ENCODE results near the gene EMC6. TPM values are rescaled to one million over a fixed set of nuclear protein-coding genes. Genes with fewer than 3 reads are reported as not detected.

The EMC6 gene
- total and polyA plus RNA-seq, 2 of the 4 experiments (the other 2 are of a cell fraction): 10.9 to 80.5 TPM

DNA sequence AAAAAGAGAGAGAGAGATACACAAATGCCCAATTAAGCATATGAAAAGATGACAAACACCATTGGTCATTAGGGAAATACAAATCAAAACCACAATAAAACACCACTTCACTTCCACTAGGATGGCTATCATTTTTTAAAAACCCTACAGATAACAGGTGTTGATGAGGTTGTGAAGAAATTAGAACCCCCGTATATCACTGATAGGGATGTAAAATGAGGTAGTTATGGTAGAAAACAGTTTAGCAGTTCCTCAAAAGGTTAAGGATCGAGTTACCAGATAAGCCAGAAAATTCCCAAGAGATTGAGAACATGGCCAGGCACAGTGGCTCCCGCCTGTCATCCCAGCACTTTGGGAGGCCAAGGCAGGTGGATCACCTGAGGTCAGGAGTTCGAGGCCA is 24.5 kb downstream of the EMC6 start:
- intact Hi-C loops (cut with micrococcal nuclease): no loop called here
- Histone ChIP-seq H2AK5ac (ENCODE audit: low read depth, low read length) (no peak overlapping the region), H2BK5ac (ENCODE audit: low read depth, low read length, poor library complexity, severe bottlenecking) (no peak overlapping the region), H4K5ac (ENCODE audit: low read depth, low read length) (no peak overlapping the region), H3K4me3 (ENCODE audit: insufficient read depth, low read depth, low read length) (no peak overlapping the region), H3K36me3 (ENCODE audit: control insufficient read depth, insufficient read depth, low read length) (no peaks in the 10 kb centered on the region), H3K27ac (ENCODE audit: insufficient read depth, low read length) (no peak overlapping the region), H3K9me1 (ENCODE audit: insufficient read depth, low read length) (no peaks in the 10 kb centered on the region), H3K4me1 (ENCODE audit: control insufficient read depth, insufficient read depth, low read length) (peaks cover 4% of the 10 kb centered on the region; the same call in 1 of the 2 replicates), H3K56ac (ENCODE audit: extremely low read depth, insufficient read depth, low read length) (no peak overlapping the region), H3K27me3 (ENCODE audit: control insufficient read depth, insufficient read depth, low read length) (peaks cover 16% of the 10 kb centered on the region), H4K91ac (ENCODE audit: insufficient read depth, low read depth, low read length) (no peak overlapping the region), H4K20me1 (ENCODE audit: insufficient read depth, low read length) (no peaks in the 10 kb centered on the region), H3K9me3 (ENCODE audit: control insufficient read depth, insufficient read depth, low read length) (peaks cover 6% of the 10 kb centered on the region), H4K8ac (ENCODE audit: low read depth in 2 of 2, low read length in 2 of 2) (no peak overlapping the region), H3K18ac (ENCODE audit: low read depth, low read length) (no peak overlapping the region), H3K4me2 (ENCODE audit: low read depth, low read length) (no peak overlapping the region), H2AFZ (replicated peaks; ENCODE audit: low read length, poor library complexity) (no peak overlapping the region), H2BK20ac (ENCODE audit: low read depth, low read length) (no peak overlapping the region), H2BK15ac (ENCODE audit: low read depth, low read length) (no peak overlapping the region), H3K9ac (ENCODE audit: low read depth, low read length) (no peak overlapping the region), H3K4ac (ENCODE audit: low read depth, low read length) (no peak overlapping the region), H2AK9ac (replicated peaks; ENCODE audit: low read depth, low read length, poor library complexity) (no peak overlapping the region), H2BK120ac (ENCODE audit: low read depth, low read length) (no peak overlapping the region), H3K23ac (ENCODE audit: low read depth, low read length) (no peak overlapping the region), H3K79me1 (ENCODE audit: low read depth in 1 of 2, low read length in 2 of 2) (no peaks in the 10 kb centered on the region), H3K14ac (replicated peaks; ENCODE audit: low read depth, low read length) (no peak overlapping the region)
- ChIA-PET CTCF (no interaction called here), POLR2A (ENCODE audit: unreplicated experiment) (no interaction called here)
- dilution Hi-C loops (cut with HindIII; ENCODE audit: low sequenced_read_pairs, unreplicated experiment): no loop called here
- ATAC-seq (ENCODE audit: low read depth): no peak
- TF ChIP-seq, protein P1, sequence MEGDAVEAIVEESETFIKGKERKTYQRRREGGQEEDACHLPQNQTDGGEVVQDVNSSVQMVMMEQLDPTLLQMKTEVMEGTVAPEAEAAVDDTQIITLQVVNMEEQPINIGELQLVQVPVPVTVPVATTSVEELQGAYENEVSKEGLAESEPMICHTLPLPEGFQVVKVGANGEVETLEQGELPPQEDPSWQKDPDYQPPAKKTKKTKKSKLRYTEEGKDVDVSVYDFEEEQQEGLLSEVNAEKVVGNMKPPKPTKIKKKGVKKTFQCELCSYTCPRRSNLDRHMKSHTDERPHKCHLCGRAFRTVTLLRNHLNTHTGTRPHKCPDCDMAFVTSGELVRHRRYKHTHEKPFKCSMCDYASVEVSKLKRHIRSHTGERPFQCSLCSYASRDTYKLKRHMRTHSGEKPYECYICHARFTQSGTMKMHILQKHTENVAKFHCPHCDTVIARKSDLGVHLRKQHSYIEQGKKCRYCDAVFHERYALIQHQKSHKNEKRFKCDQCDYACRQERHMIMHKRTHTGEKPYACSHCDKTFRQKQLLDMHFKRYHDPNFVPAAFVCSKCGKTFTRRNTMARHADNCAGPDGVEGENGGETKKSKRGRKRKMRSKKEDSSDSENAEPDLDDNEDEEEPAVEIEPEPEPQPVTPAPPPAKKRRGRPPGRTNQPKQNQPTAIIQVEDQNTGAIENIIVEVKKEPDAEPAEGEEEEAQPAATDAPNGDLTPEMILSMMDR (conservative IDR thresholded peaks at IDR 0.05; ENCODE audit: low read depth, low read length): no peak
- TF ChIP-seq MAFK (IDR thresholded peaks at IDR 0.05; ENCODE audit: low read depth, low read length): no peak
- TF ChIP-seq, protein P2, sequence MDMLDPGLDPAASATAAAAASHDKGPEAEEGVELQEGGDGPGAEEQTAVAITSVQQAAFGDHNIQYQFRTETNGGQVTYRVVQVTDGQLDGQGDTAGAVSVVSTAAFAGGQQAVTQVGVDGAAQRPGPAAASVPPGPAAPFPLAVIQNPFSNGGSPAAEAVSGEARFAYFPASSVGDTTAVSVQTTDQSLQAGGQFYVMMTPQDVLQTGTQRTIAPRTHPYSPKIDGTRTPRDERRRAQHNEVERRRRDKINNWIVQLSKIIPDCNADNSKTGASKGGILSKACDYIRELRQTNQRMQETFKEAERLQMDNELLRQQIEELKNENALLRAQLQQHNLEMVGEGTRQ (IDR thresholded peaks at IDR 0.05; ENCODE audit: low read depth, low read length): no peak
- TF ChIP-seq CEBPB (IDR thresholded peaks at IDR 0.05; ENCODE audit: low read depth, low read length): no peak
- TF ChIP-seq MAZ (IDR thresholded peaks at IDR 0.05; ENCODE audit: borderline replicate concordance, low read depth, low read length): no peak
- TF ChIP-seq CHD1 (IDR thresholded peaks at IDR 0.05; ENCODE audit: low read depth, low read length): no peak
- TF ChIP-seq SMC3 (IDR thresholded peaks at IDR 0.05; ENCODE audit: low read depth, low read length): no peak
- TF ChIP-seq POLR2A (IDR thresholded peaks at IDR 0.05; ENCODE audit: low read depth, low read length): no peak
- TF ChIP-seq RAD21 (IDR thresholded peaks at IDR 0.05; ENCODE audit: low read length): no peak
- no peak for TF ChIP-seq NFE2L2 (IDR thresholded peaks at IDR 0.05; ENCODE audit: low read depth, low read length)
- no peak for TF ChIP-seq BHLHE40 (IDR thresholded peaks at IDR 0.05; ENCODE audit: low read depth, low read length)
- TF ChIP-seq MXI1 (IDR thresholded peaks at IDR 0.05; ENCODE audit: borderline replicate concordance, low read depth, low read length): no peak
- no peak for TF ChIP-seq RFX5 (IDR thresholded peaks at IDR 0.05; ENCODE audit: low read depth, low read length)
- TF ChIP-seq FOS (IDR thresholded peaks at IDR 0.05; ENCODE audit: low read depth, low read length): no peak
- TF ChIP-seq, protein P3, sequence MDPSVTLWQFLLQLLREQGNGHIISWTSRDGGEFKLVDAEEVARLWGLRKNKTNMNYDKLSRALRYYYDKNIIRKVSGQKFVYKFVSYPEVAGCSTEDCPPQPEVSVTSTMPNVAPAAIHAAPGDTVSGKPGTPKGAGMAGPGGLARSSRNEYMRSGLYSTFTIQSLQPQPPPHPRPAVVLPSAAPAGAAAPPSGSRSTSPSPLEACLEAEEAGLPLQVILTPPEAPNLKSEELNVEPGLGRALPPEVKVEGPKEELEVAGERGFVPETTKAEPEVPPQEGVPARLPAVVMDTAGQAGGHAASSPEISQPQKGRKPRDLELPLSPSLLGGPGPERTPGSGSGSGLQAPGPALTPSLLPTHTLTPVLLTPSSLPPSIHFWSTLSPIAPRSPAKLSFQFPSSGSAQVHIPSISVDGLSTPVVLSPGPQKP (IDR thresholded peaks at IDR 0.05; ENCODE audit: borderline replicate concordance, low read depth, low read length): no peak
- no peak for TF ChIP-seq RCOR1 (IDR thresholded peaks at IDR 0.05; ENCODE audit: insufficient replicate concordance, low read length)
- in situ Hi-C loops (cut with MboI; ENCODE audit: low sequenced_read_pairs): no loop called here
- no peak for DNase-seq
- BruUV-seq (replicated peaks): no TSS peak
- 50% methylated on average over 1 of the region's 4 CpGs; no CpG with 5 or more reads in 1 of the 2 experiments for WGBS, 2 experiments (ENCODE audit: extremely low coverage in 2 of 2, insufficient read length in 1 of 2)
